NT2/D1 (cell line): ENCODE results near the gene KRTAP1-1.

ENCODE experiments used
- YY1 ChIP-seq: IDR thresholded peaks from 2 replicates; pipeline ENCODE4 v1.6.1; 2011; ENCODE audit not compliant: insufficient read length, insufficient read depth
- ZNF274 ChIP-seq: IDR thresholded peaks from 2 replicates; pipeline ENCODE4 v1.6.1; 2011; ENCODE audit warnings: mild to moderate bottlenecking, low read depth, low read length

DNA sequence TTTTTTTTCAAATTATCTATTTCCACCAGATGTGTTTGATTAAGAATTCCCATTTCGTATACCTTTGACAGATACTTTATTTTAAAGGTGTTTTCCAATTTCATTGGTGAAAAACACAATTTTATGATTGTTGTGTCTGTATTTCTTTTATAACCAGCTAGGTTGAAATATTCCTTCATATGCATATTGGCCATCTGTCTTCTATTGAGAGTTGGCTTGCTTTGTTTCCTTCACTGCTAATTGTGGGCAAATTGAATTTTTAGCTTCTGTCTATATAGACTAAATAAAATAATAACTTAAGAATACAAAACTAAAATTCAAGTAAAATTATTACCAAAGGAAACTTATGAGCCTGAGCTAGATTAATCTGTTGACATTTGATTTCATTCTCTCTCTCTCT, 46.1 kb downstream of the KRTAP1-1 start:
- TF ChIP-seq YY1 = no peak
- no peak for TF ChIP-seq ZNF274
